PC-3 (cell line): ENCODE measurements around the gene TRAF3. TPM values are rescaled to one million over a fixed set of nuclear protein-coding genes. Genes with fewer than 3 reads are reported as not detected.

Source experiments
- ATAC-seq: fragments of 200-7000 bp; cut with Tn5 transposase; 2 replicates; pipeline ENCODE4 v1.9.1; 2020; ENCODE audit warnings: mild to moderate bottlenecking, moderate library complexity
- BruUV-seq: library from RNA; stranded (reverse); fragments of 400-500 nt; replicated peaks from 2 replicates; lab custom pipeline; 2021; lab: Mats Ljungman, UMichigan
- CTCF ChIA-PET: fragments of 300-600 bp; sonication (Branson Sonifier 250); formaldehyde crosslinking; loops from one replicate; lab custom pipeline; 2022; ENCODE audit warnings: antibody characterized with exemption; lab: Charles Lee
- POLR2A ChIA-PET: fragments of 300-600 bp; sonication (Branson Sonifier 250); formaldehyde crosslinking; loops from one replicate; lab custom pipeline; 2022; ENCODE audit warnings: antibody characterized with exemption; ENCODE audit not compliant: unreplicated experiment; lab: Charles Lee
- DNase-seq: peaks from one replicate; pipeline ENCODE4 v3.0.0-alpha.2; 2015
- H2AFZ ChIP-seq: fragments of 300-600 bp; sonication (generic); 2 replicates; pipeline ENCODE4 v1.6.0; 2016; ENCODE audit warnings: antibody characterized with exemption, low read length
- H3F3A ChIP-seq: fragments of 300-600 bp; sonication (generic); one replicate; pipeline ENCODE4 v1.6.0; 2017; ENCODE audit warnings: antibody characterized with exemption, low read length, control low read depth, mild to moderate bottlenecking; ENCODE audit not compliant: unreplicated experiment
- H3K27ac ChIP-seq: fragments of 300-600 bp; sonication (generic); 2 replicates; pipeline ENCODE4 v1.5.1; 2016; ENCODE audit warnings: mild to moderate bottlenecking, low read length
- H3K27me3 ChIP-seq: fragments of 300-600 bp; sonication (generic); 2 replicates; pipeline ENCODE4 v1.6.1; 2016; ENCODE audit warnings: low read length, mixed read lengths
- H3K36me3 ChIP-seq: fragments of 300-600 bp; sonication (generic); 2 replicates; pipeline ENCODE4 v1.6.1; 2016; ENCODE audit warnings: low read depth, mixed run types, low read length, mixed read lengths
- H3K4me1 ChIP-seq: fragments of 300-600 bp; sonication (generic); 2 replicates; pipeline ENCODE4 v1.5.1; 2016; ENCODE audit warnings: low read length; ENCODE audit not compliant: insufficient read depth
- H3K4me2 ChIP-seq: fragments of 300-600 bp; sonication (generic); 2 replicates; pipeline ENCODE4 v1.6.0; 2016; ENCODE audit warnings: low read length
- H3K4me3 ChIP-seq: fragments of 300-600 bp; sonication (generic); 2 replicates; pipeline ENCODE4 v1.5.1; 2016; ENCODE audit warnings: mild to moderate bottlenecking, low read length, mixed read lengths
- H3K79me2 ChIP-seq: fragments of 300-600 bp; sonication (generic); 2 replicates; pipeline ENCODE4 v1.6.1; 2017; ENCODE audit warnings: low read length, mixed read lengths
- H3K9ac ChIP-seq: fragments of 300-600 bp; sonication (generic); 2 replicates; pipeline ENCODE4 v1.6.0; 2016; ENCODE audit warnings: mild to moderate bottlenecking, low read length
- H3K9me2 ChIP-seq: fragments of 300-600 bp; sonication (generic); replicated peaks from 2 replicates; pipeline ENCODE4 v1.6.1; 2016; ENCODE audit warnings: mixed run types, low read length, mixed read lengths
- H3K9me3 ChIP-seq: fragments of 300-600 bp; sonication (generic); 2 replicates; pipeline ENCODE4 v1.6.1; 2016; ENCODE audit warnings: low read length, mixed read lengths
- H4K20me1 ChIP-seq: fragments of 300-600 bp; sonication (generic); 2 replicates; pipeline ENCODE4 v1.6.1; 2016; ENCODE audit warnings: low read length, mixed read lengths
- CTCF ChIP-seq: fragments of 300-600 bp; sonication (generic); conservative IDR thresholded peaks from 2 replicates; pipeline ENCODE4 v1.5.1; 2017; ENCODE audit warnings: antibody characterized with exemption, low read depth, mild to moderate bottlenecking, low read length
- EZH2 ChIP-seq: fragments of 300-600 bp; sonication (generic); IDR thresholded peaks from one replicate; pipeline ENCODE4 v1.6.1; 2017; ENCODE audit warnings: antibody characterized with exemption, mild to moderate bottlenecking, low read length; ENCODE audit not compliant: unreplicated experiment
- EZH2phosphoT487 ChIP-seq: fragments of 300-600 bp; sonication (generic); IDR thresholded peaks from 2 replicates; pipeline ENCODE4 v1.6.1; 2018; ENCODE audit warnings: mild to moderate bottlenecking, antibody characterized with exemption, low read length, borderline replicate concordance
- intact Hi-C: fragments of 100-400 bp; cut with micrococcal nuclease; formaldehyde crosslinking; loops from 2 replicates; pipeline ENCODE4 v1.9.0; 2023
- total RNA-seq: library from RNA; depleted of rRNA; stranded (reverse); fragments of >200 nt; gene quantifications from 2 replicates; pipeline ENCODE4 v1.2.3, GENCODE V29; 2014

Gene TRAF3
- total RNA-seq, 1 experiment from 2014 or later = 19.4 TPM

GRCh38 chr14:102757646-102758045 lies 19.6 kb upstream of the TRAF3 start:
- TF ChIP-seq EZH2 = no peak
- TF ChIP-seq EZH2phosphoT487 = no peak
- TF ChIP-seq CTCF = no peak
- Histone ChIP-seq H3K27ac (no peak overlapping the region), H3F3A (no peaks in the 10 kb centered on the region), H3K79me2 (no peaks in the 10 kb centered on the region), H3K4me1 (no peaks in the 10 kb centered on the region), H4K20me1 (no peaks in the 10 kb centered on the region), H3K36me3 (no peaks in the 10 kb centered on the region), H3K9ac (no peak overlapping the region), H3K4me3 (no peak overlapping the region), H3K4me2 (no peak overlapping the region), H3K27me3 (no peaks in the 10 kb centered on the region), H2AFZ (no peak overlapping the region), H3K9me3 (no peaks in the 10 kb centered on the region), H3K9me2 (no peaks in the 10 kb centered on the region)
- DNase-seq (no peak), ATAC-seq (no peak)
- intact Hi-C loops = no loop called here
- CTCF ChIA-PET = no interaction called here
- POLR2A ChIA-PET = no interaction called here
- BruUV-seq = no TSS peak

- Histone ChIP-seq H3K4me2 (no peak overlapping the region), H3K9me3 (no peaks in the 10 kb centered on the region), H3K9ac (no peak overlapping the region), H3K9me2 (no peaks in the 10 kb centered on the region), H3K27ac (no peak overlapping the region), H3K4me1 (no peaks in the 10 kb centered on the region), H3F3A (no peaks in the 10 kb centered on the region), H4K20me1 (no peaks in the 10 kb centered on the region), H3K4me3 (no peak overlapping the region), H3K36me3 (no peaks in the 10 kb centered on the region), H3K27me3 (no peaks in the 10 kb centered on the region), H3K79me2 (no peaks in the 10 kb centered on the region), H2AFZ (no peak overlapping the region)
- ChIA-PET CTCF (no interaction called here), POLR2A (no interaction called here)
- ATAC-seq = no peak
- no peak for TF ChIP-seq EZH2phosphoT487
- no peak for TF ChIP-seq EZH2
- TF ChIP-seq CTCF = no peak
- intact Hi-C loops = no loop called here
- no TSS peak for BruUV-seq
- DNase-seq = no peak
Observed at GRCh38 chr14:102758087-102758486, 19.2 kb upstream of the TRAF3 start.

- ChIA-PET CTCF (interaction anchor here (0.6 kb wide), 1 partner anchor 18 kb away, joined by 11 read pairs; no protein-coding TSS in a partner anchor), POLR2A (interaction anchor here (0.6 kb wide), 1 partner anchor 278 kb away, joined by 8 read pairs; no protein-coding TSS in a partner anchor)
- Histone ChIP-seq H4K20me1 (no peaks in the 10 kb centered on the region), H3K9me2 (no peaks in the 10 kb centered on the region), H3K27ac (no peak overlapping the region), H3K36me3 (no peaks in the 10 kb centered on the region), H3K4me2 (no peak overlapping the region), H2AFZ (no peak overlapping the region), H3K9ac (no peak overlapping the region), H3K4me1 (no peaks in the 10 kb centered on the region), H3K27me3 (no peaks in the 10 kb centered on the region), H3K4me3 (no peak overlapping the region), H3F3A (no peaks in the 10 kb centered on the region), H3K9me3 (no peaks in the 10 kb centered on the region), H3K79me2 (no peaks in the 10 kb centered on the region)
- TF ChIP-seq EZH2 = no peak
- no peak for TF ChIP-seq EZH2phosphoT487
- no peak for TF ChIP-seq CTCF
- intact Hi-C loops = no loop called here
- BruUV-seq = no TSS peak
- peak; percentile 37; the same call in 1 of the 2 replicates for ATAC-seq
- peak; percentile 20 for DNase-seq
Observed at GRCh38 chr14:102759456-102760187, 17.6 kb upstream of the TRAF3 start.
